Stimulated activated CD8-positive, alpha-beta memory T cell treated with anti-CD3 and anti-CD28 coated beads, Interleukin-12 subunit alpha, Interleukin-12 subunit beta, amount 100 ng/mL, for 1 hour (primary cell): ENCODE results near the gene NRL.
"Not testable (repeated sequence)": the region's sequence is repeated elsewhere in the genome, so short reads cannot be mapped to it uniquely, and the experiment has no call there.

Experiments used
- DNase-seq: peaks from one replicate; pipeline ENCODE4 v3.0.0-alpha.2; 2020; ENCODE audit warnings: low read depth

NRL gene

GRCh38 chr14:24051789-24052655, 62.7 kb downstream of the NRL start, which contains the start of gene CARMIL3:
TSS of gene CARMIL3 (plus strand) at chr14:24052009. CDS start at chr14:24052154, 145 bp downstream.
- DNase-seq, result peak; percentile 30

- DNase-seq, result no peak
Observed at GRCh38 chr14:24051176-24051788, 63.5 kb downstream of the NRL start.

- DNase-seq, result not testable (repeated sequence)
Observed at GRCh38 chr14:24050753-24051152, 64.0 kb downstream of the NRL start.

- DNase-seq, result not testable (repeated sequence)
Observed at GRCh38 chr14:24049002-24049401, 65.7 kb downstream of the NRL start.

- DNase-seq, result no peak
Observed at GRCh38 chr14:24042746-24043145, 72.0 kb downstream of the NRL start.

GRCh38 chr14:24040692-24041091, 74.1 kb downstream of the NRL start:
- no peak for DNase-seq

- DNase-seq, result no peak
Observed at GRCh38 chr14:24038686-24039085, 76.1 kb downstream of the NRL start.

- DNase-seq, result no peak
Observed at GRCh38 chr14:24037658-24038037, 77.1 kb downstream of the NRL start.

GRCh38 chr14:24036963-24037657, 77.6 kb downstream of the NRL start:
- DNase-seq, result not testable (repeated sequence)

- peak; percentile 49 for DNase-seq
Observed at GRCh38 chr14:24036169-24036962, 78.4 kb downstream of the NRL start.

- not testable (repeated sequence) for DNase-seq
Observed at GRCh38 chr14:24035769-24036168, 79.0 kb downstream of the NRL start.

GRCh38 chr14:24032727-24033418, 81.9 kb downstream of the NRL start:
- DNase-seq, result no peak

- DNase-seq, result not testable (repeated sequence)
Observed at GRCh38 chr14:24031331-24031730, 83.4 kb downstream of the NRL start.

GRCh38 chr14:24029687-24030086, 85.1 kb downstream of the NRL start:
- not testable (repeated sequence) for DNase-seq
